IMR-90 (cell line): ENCODE results near the gene SERPINB10. TPM values are rescaled to one million over a fixed set of nuclear protein-coding genes. Genes with fewer than 3 reads are reported as not detected.
"Not testable (repeated sequence)": the region's sequence is repeated elsewhere in the genome, so short reads cannot be mapped to it uniquely, and the experiment has no call there.

Experiments used
- ATAC-seq: fragments of 200-7000 bp; cut with Tn5 transposase; 2 replicates; pipeline ENCODE4 v1.9.1; 2020; ENCODE audit warnings: low read depth, mild to moderate bottlenecking, moderate library complexity
- BruUV-seq: library from RNA; stranded (reverse); fragments of 400-500 nt; replicated peaks from 2 replicates; lab custom pipeline; 2021; lab: Mats Ljungman, UMichigan
- CTCF ChIA-PET: fragments of 300-600 bp; formaldehyde crosslinking; extraction: SDS; loops from one replicate; lab custom pipeline; 2021; ENCODE audit warnings: antibody characterized with exemption; lab: Yijun Ruan, JAX
- POLR2A ChIA-PET: fragments of 300-600 bp; sonication (Branson Sonifier 250); formaldehyde crosslinking; loops from one replicate; lab custom pipeline; 2022; ENCODE audit warnings: antibody characterized with exemption; ENCODE audit not compliant: unreplicated experiment; lab: Charles Lee
- DNase-seq: peaks from one replicate; pipeline ENCODE4 v3.0.0; 2013
- H2AFZ ChIP-seq: replicated peaks from 2 replicates; pipeline ENCODE3; 2013; ENCODE audit warnings: low read length, mild to moderate bottlenecking; ENCODE audit not compliant: poor library complexity
- H2AK5ac ChIP-seq: 2 replicates; pipeline ENCODE4 v1.6.1; 2013; ENCODE audit warnings: low read depth, low read length, inconsistent platforms
- H2AK9ac ChIP-seq: replicated peaks from 2 replicates; pipeline ENCODE3; 2013; ENCODE audit warnings: mild to moderate bottlenecking, low read depth, low read length, moderate library complexity; ENCODE audit not compliant: poor library complexity
- H2BK120ac ChIP-seq: 2 replicates; pipeline ENCODE4 v1.6.1; 2013; ENCODE audit warnings: low read depth, low read length, inconsistent platforms
- H2BK15ac ChIP-seq: 3 replicates; pipeline ENCODE4 v1.6.1; 2013; ENCODE audit warnings: low read depth, low read length, inconsistent platforms
- H2BK20ac ChIP-seq: 2 replicates; pipeline ENCODE4 v1.6.1; 2013; ENCODE audit warnings: low read depth, mild to moderate bottlenecking, inconsistent platforms, low read length, moderate library complexity
- H2BK5ac ChIP-seq: 2 replicates; pipeline ENCODE4 v1.6.1; 2013; ENCODE audit warnings: mild to moderate bottlenecking, low read depth, low read length, inconsistent platforms; ENCODE audit not compliant: poor library complexity, severe bottlenecking
- H3K14ac ChIP-seq: replicated peaks from 2 replicates; pipeline ENCODE4 v1.6.1; 2013; ENCODE audit warnings: low read depth, low read length, inconsistent platforms
- H3K18ac ChIP-seq: 2 replicates; pipeline ENCODE4 v1.6.1; 2013; ENCODE audit warnings: low read depth, low read length, control low read depth
- H3K23ac ChIP-seq: 2 replicates; pipeline ENCODE4 v1.6.1; 2013; ENCODE audit warnings: low read depth, low read length, inconsistent platforms
- H3K27ac ChIP-seq: 2 replicates; pipeline ENCODE4 v1.5.1; 2013; ENCODE audit warnings: mild to moderate bottlenecking, control low read depth, low read length; ENCODE audit not compliant: insufficient read depth
- H3K27me3 ChIP-seq: 2 replicates; pipeline ENCODE4 v1.6.1; 2013; ENCODE audit warnings: low read length; ENCODE audit not compliant: control insufficient read depth, insufficient read depth
- H3K36me3 ChIP-seq: 2 replicates; pipeline ENCODE4 v1.6.1; 2013; ENCODE audit warnings: low read length, mixed read lengths; ENCODE audit not compliant: control insufficient read depth, insufficient read depth
- H3K4ac ChIP-seq: 2 replicates; pipeline ENCODE4 v1.6.1; 2013; ENCODE audit warnings: low read depth, low read length, inconsistent platforms
- H3K4me1 ChIP-seq: 2 replicates; pipeline ENCODE4 v1.6.1; 2013; ENCODE audit warnings: low read length, mixed read lengths; ENCODE audit not compliant: control insufficient read depth, insufficient read depth
- H3K4me2 ChIP-seq: 2 replicates; pipeline ENCODE4 v1.6.1; 2013; ENCODE audit warnings: low read depth, mild to moderate bottlenecking, control low read depth, low read length, moderate library complexity
- H3K4me3 ChIP-seq: 2 replicates; pipeline ENCODE4 v1.5.1; 2013; ENCODE audit warnings: low read depth, mild to moderate bottlenecking, control low read depth, low read length, moderate library complexity; ENCODE audit not compliant: insufficient read depth
- H3K56ac ChIP-seq: 2 replicates; pipeline ENCODE4 v1.6.1; 2013; ENCODE audit warnings: low read length, inconsistent platforms; ENCODE audit not compliant: insufficient read depth; ENCODE audit errors: extremely low read depth
- H3K79me1 ChIP-seq, 2 experiments: 2 replicates each; pipeline ENCODE4 v1.6.1; 2013; ENCODE audit warnings: low read length in 2 of 2, inconsistent platforms in 1 of 2, low read depth in 1 of 2
- H3K9ac ChIP-seq: 2 replicates; pipeline ENCODE4 v1.6.1; 2013; ENCODE audit warnings: low read depth, low read length, control low read depth
- H3K9me1 ChIP-seq: 2 replicates; pipeline ENCODE4 v1.6.1; 2013; ENCODE audit warnings: low read length, inconsistent platforms; ENCODE audit not compliant: insufficient read depth
- H3K9me3 ChIP-seq: 2 replicates; pipeline ENCODE4 v1.6.1; 2013; ENCODE audit warnings: low read length; ENCODE audit not compliant: control insufficient read depth, insufficient read depth
- H4K20me1 ChIP-seq: 2 replicates; pipeline ENCODE4 v1.6.1; 2013; ENCODE audit warnings: low read length, inconsistent platforms; ENCODE audit not compliant: insufficient read depth
- H4K5ac ChIP-seq: 2 replicates; pipeline ENCODE4 v1.6.1; 2013; ENCODE audit warnings: mild to moderate bottlenecking, low read depth, low read length, control low read depth
- H4K8ac ChIP-seq, 2 experiments: 2 replicates each; pipeline ENCODE4 v1.6.1; 2013; ENCODE audit warnings: low read depth in 2 of 2, low read length in 2 of 2, control low read depth in 1 of 2, inconsistent platforms in 1 of 2
- H4K91ac ChIP-seq: 2 replicates; pipeline ENCODE4 v1.6.1; 2013; ENCODE audit warnings: low read depth, low read length, inconsistent platforms; ENCODE audit not compliant: insufficient read depth
- dilution Hi-C: fragments of 300-500 bp; cut with HindIII; formaldehyde crosslinking; loops from one replicate; pipeline ENCODE4 v1.14.3; 2018; ENCODE audit warnings: low sequenced_read_pairs; ENCODE audit not compliant: unreplicated experiment
- in situ Hi-C: fragments of 300-500 bp; cut with MboI; formaldehyde crosslinking; loops from 3 replicates; pipeline ENCODE4 v1.14.3; 2019; ENCODE audit warnings: low sequenced_read_pairs, inconsistent platforms, mixed read lengths
- intact Hi-C: fragments of 100-400 bp; cut with micrococcal nuclease; formaldehyde crosslinking; loops from 2 replicates; pipeline ENCODE4 v1.10.0; 2022
- polyA plus RNA-seq, 3 experiments: library from polyadenylated mRNA; depleted of rRNA; stranded (reverse); fragments of >200 nt; gene quantifications; 2 replicates each; pipeline ENCODE4 v1.2.3, GENCODE V29; 2012; ENCODE audit warnings: low replicate concordance in 1 of 3
- total RNA-seq: library from RNA; depleted of rRNA; stranded (reverse); fragments of >200 nt; gene quantifications from 2 replicates; pipeline ENCODE4 v1.2.3, GENCODE V29; 2012

The SERPINB10 gene
- total and polyA plus RNA-seq, 2 of the 4 experiments (the other 2 are of a cell fraction): not detected

DNA sequence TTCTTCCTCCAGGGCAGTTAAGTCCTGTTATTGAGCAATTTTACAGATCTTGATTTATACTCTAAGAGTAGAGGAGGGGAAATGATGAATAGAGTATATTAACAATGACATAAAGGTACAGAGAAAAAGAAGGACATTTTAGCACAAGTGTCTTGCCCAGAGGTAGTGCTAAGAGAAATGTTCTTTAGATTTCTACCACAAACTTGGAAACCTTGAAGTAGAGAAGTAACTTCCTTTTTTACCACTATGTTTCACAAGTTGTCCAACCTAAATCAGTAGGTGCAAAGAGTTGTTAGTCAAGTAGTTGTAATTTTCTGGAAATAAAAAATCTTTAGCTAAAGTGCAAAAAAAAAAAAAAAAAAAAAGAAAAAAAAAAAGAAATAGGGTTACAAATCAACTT, 21.6 kb downstream of the SERPINB10 start:
- H4K8ac ChIP-seq, H3K4me1 ChIP-seq, intact Hi-C loops, H3K36me3 ChIP-seq, CTCF ChIA-PET, H3K9me3 ChIP-seq, H3K4me2 ChIP-seq, H2AK9ac ChIP-seq, H3K9me1 ChIP-seq, H3K4ac ChIP-seq, H2BK20ac ChIP-seq, H2BK120ac ChIP-seq, ATAC-seq, H3K14ac ChIP-seq, H4K5ac ChIP-seq, dilution Hi-C loops, H2AFZ ChIP-seq, H3K56ac ChIP-seq, H3K18ac ChIP-seq, H3K23ac ChIP-seq, H3K4me3 ChIP-seq, H3K9ac ChIP-seq, H4K20me1 ChIP-seq, H2AK5ac ChIP-seq, DNase-seq, POLR2A ChIA-PET, BruUV-seq, H3K79me1 ChIP-seq, H2BK5ac ChIP-seq, H3K27me3 ChIP-seq, in situ Hi-C loops, H3K27ac ChIP-seq, H2BK15ac ChIP-seq, H4K91ac ChIP-seq: not testable (repeated sequence)
